C4-2B (cell line): Measurements from ENCODE around the gene RBM15.

Source experiments
- CTCF ChIP-seq: fragments of 450-650 bp; conservative IDR thresholded peaks from 2 replicates; pipeline ENCODE4 v1.5.1; 2017; ENCODE audit warnings: mild to moderate bottlenecking
- ZFX ChIP-seq: fragments of 450-650 bp; IDR thresholded peaks from 2 replicates; pipeline ENCODE4 v1.6.1; 2017

- TF ChIP-seq CTCF (no peak), ZFX (no peak)
Measured at GRCh38 chr1:110291241-110292030, 47.7 kb upstream of the RBM15 start.
